HepG2 (cell line): ENCODE measurements around the gene GFRA3. TPM values are rescaled to one million over a fixed set of nuclear protein-coding genes. Genes with fewer than 3 reads are reported as not detected.
"Not testable (repeated sequence)": the region's sequence is repeated elsewhere in the genome, so short reads cannot be mapped to it uniquely, and the experiment has no call there.

Experiments used
- ATAC-seq: fragments of 200-7000 bp; cut with Tn5 transposase; 3 replicates; pipeline ENCODE4 v1.9.1; 2020; ENCODE audit warnings: mild to moderate bottlenecking, moderate library complexity
- BruUV-seq: library from RNA; stranded (reverse); fragments of 400-500 nt; replicated peaks from 2 replicates; lab custom pipeline; 2021; lab: Mats Ljungman, UMichigan
- CTCF ChIA-PET: fragments of 300-600 bp; formaldehyde crosslinking; extraction: SDS; loops from one replicate; lab custom pipeline; 2021; ENCODE audit warnings: low total read pairs, inconsistent platforms, low intra/inter-chr PET ratio; lab: Yijun Ruan, JAX
- POLR2A ChIA-PET: fragments of 350-600 bp; sonication (Branson Sonifier 250); formaldehyde crosslinking; loops from one replicate; lab custom pipeline; 2020; ENCODE audit warnings: antibody characterized with exemption, inconsistent platforms; lab: Yijun Ruan, JAX
- DNase-seq: peaks from one replicate; pipeline ENCODE4 v3.0.0-alpha.2; 2015; ENCODE audit warnings: low spot score
- FAIRE-seq: peaks from 3 replicates; lab custom pipeline; 2011; peaks lifted over from hg19 to GRCh38; lab: Jason Lieb, UNC
- H2AFZ ChIP-seq: one replicate; pipeline ENCODE4 v1.6.1; 2011; ENCODE audit warnings: low read length, inconsistent platforms
- H3K27ac ChIP-seq: fragments of 300-600 bp; 3 replicates; pipeline ENCODE4 v1.8.0; 2011; ENCODE audit warnings: mixed run types, mild to moderate bottlenecking, mixed read lengths, low read length, inconsistent platforms; ENCODE audit not compliant: insufficient read depth; ENCODE audit errors: extremely low read length
- H3K27me3 ChIP-seq, 2 experiments: fragments of 200-600 bp in 1 of 2; 2 replicates in 1 of 2; 3 replicates in 1 of 2; pipeline versions ENCODE4 v1.6.0 to v1.8.0; 2011; ENCODE audit warnings: low read length in 2 of 2, mild to moderate bottlenecking in 2 of 2, moderate library complexity in 2 of 2, inconsistent platforms in 1 of 2; ENCODE audit not compliant: insufficient read depth in 2 of 2, control insufficient read depth in 1 of 2
- H3K36me3 ChIP-seq, 2 experiments: fragments of 200-600 bp in 1 of 2; replicated peaks in 1 of 2; 2 replicates in 1 of 2; 3 replicates in 1 of 2; pipeline versions ENCODE4 v1.5.1 to v1.8.0; 2011; ENCODE audit warnings: low read length in 2 of 2, inconsistent platforms in 1 of 2; ENCODE audit not compliant: insufficient read depth in 2 of 2, control insufficient read depth in 1 of 2
- H3K4me1 ChIP-seq: 2 replicates; pipeline ENCODE4 v1.5.1; 2012; ENCODE audit warnings: low read length, inconsistent platforms; ENCODE audit not compliant: insufficient read depth
- H3K4me2 ChIP-seq: 2 replicates; pipeline ENCODE4 v1.6.0; 2011; ENCODE audit warnings: low read depth, low read length, inconsistent platforms
- H3K4me3 ChIP-seq, 3 experiments: fragments of 200-600 bp in 1 of 3; sonication (generic), shearing (Covaris generic) in 1 of 3; replicated peaks in 1 of 3; 2 replicates each; pipeline ENCODE4 v1.5.1; 2011 to 2016; ENCODE audit warnings: low read length in 3 of 3, inconsistent platforms in 2 of 3, low read depth in 2 of 3, mild to moderate bottlenecking in 2 of 3, control low read depth in 1 of 3, mixed read lengths in 1 of 3; ENCODE audit not compliant: insufficient read depth in 1 of 3
- H3K79me2 ChIP-seq: one replicate; pipeline ENCODE4 v1.6.1; 2011; ENCODE audit warnings: low read length, inconsistent platforms; ENCODE audit not compliant: insufficient read depth
- H3K9ac ChIP-seq: 2 replicates; pipeline ENCODE4 v1.6.0; 2011; ENCODE audit warnings: mild to moderate bottlenecking, low read depth, low read length, inconsistent platforms; ENCODE audit not compliant: insufficient read depth
- H3K9me3 ChIP-seq: 2 replicates; pipeline ENCODE4 v1.5.1; 2012; ENCODE audit warnings: mild to moderate bottlenecking, low read length
- H4K20me1 ChIP-seq: 2 replicates; pipeline ENCODE4 v1.6.0; 2011; ENCODE audit warnings: inconsistent platforms, mild to moderate bottlenecking, low read length, moderate library complexity; ENCODE audit not compliant: insufficient read depth
- ZNF567 ChIP-seq: sonication (generic); formaldehyde crosslinking; IDR thresholded peaks from 2 replicates; pipeline ENCODE4 v1.8.1; 2023; ENCODE audit warnings: mild to moderate bottlenecking, missing genetic modification reagents, borderline replicate concordance
- ZNF687 ChIP-seq: sonication (generic); formaldehyde crosslinking; IDR thresholded peaks from 2 replicates; pipeline ENCODE4 v1.5.1; 2020; ENCODE audit warnings: mild to moderate bottlenecking, missing genetic modification reagents, moderate library complexity
- WGBS: methylation state at CpG from one replicate; pipeline ENCODE4 v1.1.6; 2017; ENCODE audit warnings: low lambda C conversion rate; 5-methylcytosine and 5-hydroxymethylcytosine counted together
- in situ Hi-C: cut with HindIII; loops from 2 replicates; pipeline ENCODE4 v1.10.0; 2017; ENCODE audit warnings: low pct_unique_long_range_greater_than_20kb; ENCODE audit not compliant: extremely low pct_ligation_motif_present
- intact Hi-C: fragments of 100-400 bp; cut with micrococcal nuclease; formaldehyde crosslinking; loops from one replicate; pipeline ENCODE4 v1.10.0; 2022; ENCODE audit not compliant: unreplicated experiment
- polyA plus RNA-seq, 8 experiments: library from polyadenylated mRNA; depleted of rRNA in 3 of 8; stranded (reverse) in 7 of 8; unstranded in 1 of 8; fragments of >200 nt; fragmentation: Illumina TruSeq in 4 of 8; extraction: Trizol in 4 of 8; gene quantifications; 2 replicates each; pipeline versions ENCODE4 v1.2.1 to v1.2.3, GENCODE V29; 2011 to 2016; ENCODE audit warnings: low read depth in 4 of 8, missing spikeins in 1 of 8, mixed read lengths in 1 of 8; ENCODE audit not compliant: insufficient read depth in 1 of 8
- total RNA-seq, 5 experiments: library from RNA; depleted of rRNA; stranded (reverse); fragments of >200 nt; fragmentation: Illumina TruSeq; extraction: Trizol; gene quantifications; 2 replicates each; pipeline ENCODE4 v1.2.3, GENCODE V29; 2016; ENCODE audit warnings: low read depth in 1 of 5

GFRA3 gene
- total and polyA plus RNA-seq, 2 of the 13 experiments (the other 11 are each of a cell fraction or from before 2014, with no cell fraction given), result 0.27 to 0.30 TPM

DNA sequence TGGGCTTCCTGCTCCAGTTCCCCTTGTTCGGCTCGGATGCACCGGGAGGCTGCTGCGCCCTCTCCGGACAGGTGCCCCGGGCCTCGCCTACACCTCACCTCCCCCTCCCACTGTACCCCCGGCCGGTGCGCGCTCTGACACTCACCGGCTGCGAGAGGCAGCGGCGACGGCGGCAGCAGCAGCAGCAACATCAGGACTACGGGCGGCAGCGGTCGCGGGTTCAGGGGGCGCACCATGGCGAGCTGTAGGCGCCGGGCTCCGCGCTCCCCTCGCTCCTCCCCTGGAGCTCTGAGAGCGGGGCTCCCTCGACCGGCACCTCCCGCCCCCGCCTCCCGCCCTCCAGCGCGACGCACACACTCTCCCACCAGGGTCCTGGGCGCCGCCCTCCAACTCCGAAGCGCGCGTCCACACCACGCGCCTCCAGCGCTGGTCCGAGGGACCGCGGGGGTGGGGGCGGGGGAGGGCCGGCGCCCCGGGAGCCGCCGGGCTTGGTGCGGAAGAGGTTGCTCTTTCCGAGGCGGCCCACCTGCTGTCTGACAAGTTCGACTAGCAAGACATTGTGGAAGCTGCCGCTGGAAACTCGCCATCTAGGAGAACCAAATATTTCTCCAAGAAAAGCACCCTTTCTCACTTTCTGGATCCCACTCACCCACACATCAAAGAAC is at the start of gene GFRA3 (continued):
- TF ChIP-seq ZNF687 (CRISPR knock-in tag), result peak; percentile 46; the same call in 1 of the 2 replicates
- TF ChIP-seq ZNF567 (CRISPR knock-in tag), result no peak
- TF ChIP-seq, all 625 proteins: peak for 5

GRCh38 chr5:138318211-138318610 is 43.8 kb upstream of the GFRA3 start:
- H3K27ac ChIP-seq, H3K4me1 ChIP-seq, ATAC-seq, intact Hi-C loops, in situ Hi-C loops, H3K4me2 ChIP-seq, BruUV-seq, H3K27me3 ChIP-seq, H3K79me2 ChIP-seq, CTCF ChIA-PET, H3K4me3 ChIP-seq, H3K9me3 ChIP-seq, FAIRE-seq, POLR2A ChIA-PET, H3K9ac ChIP-seq, DNase-seq, H4K20me1 ChIP-seq, H2AFZ ChIP-seq: not testable (repeated sequence)
- H3K36me3 ChIP-seq, result peaks cover 5 to 34% of the 10 kb centered on the region in 2 experiments; a peak in 4 of 5 replicates
- 93% methylated on average over 4 of the region's 4 CpGs for WGBS
